Natural killer cell (primary cell): ENCODE data around the gene CACNB3. TPM values are rescaled to one million over a fixed set of nuclear protein-coding genes. Genes with fewer than 3 reads are reported as not detected.

Experiments used
- ATAC-seq, 3 donors: fragments of 150-1000 bp in 2 of 3; fragments of 200-7000 bp in 1 of 3; cut with Tn5 transposase; 1 replicate in 1 of 3; 2 replicates in 2 of 3; pipeline ENCODE4 v1.10.0; 2021; ENCODE audit warnings: mild to moderate bottlenecking in 2 of 3, moderate library complexity in 2 of 3
- DNase-seq, 2 donors: peaks; one replicate each; pipeline versions ENCODE4 v3.0.0 to v3.0.0-alpha.2; 2013 to 2021; ENCODE audit warnings: mixed read lengths in 1 of 2
- H3K27ac ChIP-seq: one replicate; pipeline ENCODE4 v1.5.1; 2013; ENCODE audit warnings: mild to moderate bottlenecking, low read length
- H3K27me3 ChIP-seq: one replicate; pipeline ENCODE4 v1.6.1; 2013; ENCODE audit warnings: low read length; ENCODE audit not compliant: control insufficient read depth, insufficient read depth
- H3K36me3 ChIP-seq: one replicate; pipeline ENCODE4 v1.6.1; 2013; ENCODE audit warnings: low read length; ENCODE audit not compliant: control insufficient read depth, insufficient read depth
- H3K4me1 ChIP-seq: one replicate; pipeline ENCODE4 v1.6.1; 2013; ENCODE audit warnings: low read length; ENCODE audit not compliant: control insufficient read depth, insufficient read depth
- H3K4me3 ChIP-seq: one replicate; pipeline ENCODE4 v1.5.1; 2013; ENCODE audit warnings: low read length
- H3K9me3 ChIP-seq: one replicate; pipeline ENCODE4 v1.6.1; 2013; ENCODE audit warnings: low read length; ENCODE audit not compliant: control insufficient read depth, insufficient read depth
- H3K27ac Mint-ChIP-seq, 2 donors: one replicate each; pipeline ENCODE4 v1.8.0; 2022; ENCODE audit warnings: mild to moderate bottlenecking in 2 of 2, mixed read lengths in 2 of 2, moderate library complexity in 1 of 2
- H3K27me3 Mint-ChIP-seq, 2 donors: one replicate each; pipeline ENCODE4 v1.8.0; 2022; ENCODE audit warnings: low read depth in 2 of 2, mixed read lengths in 2 of 2
- H3K36me3 Mint-ChIP-seq: one replicate; pipeline ENCODE4 v1.8.0; 2022; ENCODE audit warnings: mixed read lengths
- H3K4me1 Mint-ChIP-seq, 2 donors: one replicate each; pipeline ENCODE4 v1.8.0; 2022; ENCODE audit warnings: mixed read lengths in 2 of 2
- H3K4me3 Mint-ChIP-seq: one replicate; pipeline ENCODE4 v1.8.0; 2022; ENCODE audit warnings: mild to moderate bottlenecking, moderate library complexity, mixed read lengths
- H3K9me3 Mint-ChIP-seq, 2 donors: one replicate each; pipeline ENCODE4 v1.8.0; 2022; ENCODE audit warnings: mixed read lengths in 2 of 2
- WGBS: methylation state at CpG from one replicate; pipeline ENCODE4 v1.1.7; 2013; ENCODE audit warnings: missing lambda C conversion rate; ENCODE audit not compliant: insufficient coverage; 5-methylcytosine and 5-hydroxymethylcytosine counted together
- intact Hi-C: fragments of 100-400 bp; cut with micrococcal nuclease; formaldehyde crosslinking; loops from one replicate; pipeline ENCODE4 v1.14.2; 2022
- total RNA-seq, 4 donors: library from RNA; stranded (reverse); fragments of 120-200 nt in 1 of 4; gene quantifications; one replicate each; pipeline versions ENCODE4 v1.2.3 to v1.2.4, GENCODE V29; 2013 to 2022
- TF ChIP-seq, protein P1 (sequence below): fragments of 200-600 bp; IDR thresholded peaks from one replicate; pipeline ENCODE4 v1.8.0; 2022; ENCODE audit warnings: antibody characterized with exemption

Gene CACNB3
- total RNA-seq, 3 donors from 2014 or later (not counting 1 experiment from before 2014, with no cell fraction given), result 7.2 to 12.4 (median 12.2) TPM

- Histone ChIP-seq H3K27me3 (peaks cover 22% of the 10 kb centered on the region), H3K4me1 (peaks cover 24% of the 10 kb centered on the region), H3K27ac (peak within 1 kb of the TSS; percentile 39), H3K4me3 (peak within 1 kb of the TSS; percentile 60), H3K36me3 (no peaks in the 10 kb centered on the region), H3K9me3 (no peaks in the 10 kb centered on the region)
- ATAC-seq (peak; percentile 94 to 97 (median 95)), DNase-seq (peak; percentile 70 to 95)
- Mint-ChIP-seq H3K4me1 (peaks cover 17 to 24% of the 10 kb centered on the region in 2 donors), H3K9me3 (no peaks in the 10 kb centered on the region), H3K36me3 (no peaks in the 10 kb centered on the region), H3K27me3 (peaks cover 32 to 45% of the 10 kb centered on the region in 2 donors), H3K27ac (peak within 1 kb of the TSS; percentile 80), H3K4me3 (peak within 1 kb of the TSS; percentile 96)
- intact Hi-C loops, result loop anchor here (2.0 kb wide), 2 partner anchors 13 to 67 kb away; partner anchors contain the start of gene DDX23
- WGBS, result 3% methylated on average over 32 of the region's 32 CpGs
- TF ChIP-seq, protein P1, sequence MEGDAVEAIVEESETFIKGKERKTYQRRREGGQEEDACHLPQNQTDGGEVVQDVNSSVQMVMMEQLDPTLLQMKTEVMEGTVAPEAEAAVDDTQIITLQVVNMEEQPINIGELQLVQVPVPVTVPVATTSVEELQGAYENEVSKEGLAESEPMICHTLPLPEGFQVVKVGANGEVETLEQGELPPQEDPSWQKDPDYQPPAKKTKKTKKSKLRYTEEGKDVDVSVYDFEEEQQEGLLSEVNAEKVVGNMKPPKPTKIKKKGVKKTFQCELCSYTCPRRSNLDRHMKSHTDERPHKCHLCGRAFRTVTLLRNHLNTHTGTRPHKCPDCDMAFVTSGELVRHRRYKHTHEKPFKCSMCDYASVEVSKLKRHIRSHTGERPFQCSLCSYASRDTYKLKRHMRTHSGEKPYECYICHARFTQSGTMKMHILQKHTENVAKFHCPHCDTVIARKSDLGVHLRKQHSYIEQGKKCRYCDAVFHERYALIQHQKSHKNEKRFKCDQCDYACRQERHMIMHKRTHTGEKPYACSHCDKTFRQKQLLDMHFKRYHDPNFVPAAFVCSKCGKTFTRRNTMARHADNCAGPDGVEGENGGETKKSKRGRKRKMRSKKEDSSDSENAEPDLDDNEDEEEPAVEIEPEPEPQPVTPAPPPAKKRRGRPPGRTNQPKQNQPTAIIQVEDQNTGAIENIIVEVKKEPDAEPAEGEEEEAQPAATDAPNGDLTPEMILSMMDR, result no peak
These were observed 47.2 kb downstream of the CACNB3 start, which contains the start of gene RND1 for GRCh38 chr12:48865281-48866051. TSS of gene RND1 (minus strand) at chr12:48865870. CDS start at chr12:48865767, 103 bp downstream.

GRCh38 chr12:48866052-48866711 is 47.9 kb downstream of the CACNB3 start:
- Histone ChIP-seq H3K27me3 (peaks cover 22% of the 10 kb centered on the region), H3K4me3 (peak overlapping the region; percentile 60), H3K36me3 (no peaks in the 10 kb centered on the region), H3K4me1 (peaks cover 24% of the 10 kb centered on the region), H3K9me3 (no peaks in the 10 kb centered on the region), H3K27ac (no peak overlapping the region)
- no peak for DNase-seq
- H3K27ac Mint-ChIP-seq, result peak overlapping the region; percentile 80
- TF ChIP-seq, protein P1, result no peak
- intact Hi-C loops, result loop anchor here (2.0 kb wide), 1 partner anchor 13 kb away; the partner anchor contains the start of gene DDX23
- WGBS, result 56% methylated on average over 3 of the region's 6 CpGs
- H3K4me1 Mint-ChIP-seq, result peaks cover 17 to 24% of the 10 kb centered on the region in 2 donors
- H3K9me3 Mint-ChIP-seq, result no peaks in the 10 kb centered on the region
- no peaks in the 10 kb centered on the region for H3K36me3 Mint-ChIP-seq
- peaks cover 32 to 40% of the 10 kb centered on the region in 2 donors for H3K27me3 Mint-ChIP-seq
- ATAC-seq, result no peak
- peak overlapping the region; percentile 96 for H3K4me3 Mint-ChIP-seq

DNA sequence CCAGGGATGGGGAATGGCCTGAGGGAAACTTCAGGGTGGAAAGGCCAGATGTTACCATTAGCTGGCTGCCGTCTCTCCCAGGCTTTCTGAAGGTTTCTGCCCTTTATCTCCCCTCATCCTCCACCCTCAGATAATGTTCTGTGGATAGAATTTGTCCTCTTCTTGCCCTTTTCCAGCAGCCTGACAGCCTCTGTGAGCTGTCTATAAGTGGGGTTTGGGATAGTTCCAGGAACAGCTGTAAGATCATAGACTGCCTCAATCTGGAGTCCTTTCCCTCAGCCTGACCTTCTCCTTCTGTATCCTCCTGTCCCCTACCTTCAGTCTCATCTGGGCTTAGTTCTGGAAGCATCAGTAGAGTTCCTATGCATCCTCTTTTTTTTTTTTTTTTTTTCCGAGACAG is 50.2 kb downstream of the CACNB3 start:
- Histone ChIP-seq H3K27ac (no peak overlapping the region), H3K9me3 (no peaks in the 10 kb centered on the region), H3K4me1 (peaks cover 24% of the 10 kb centered on the region), H3K4me3 (no peak overlapping the region), H3K36me3 (no peaks in the 10 kb centered on the region), H3K27me3 (peaks cover 12% of the 10 kb centered on the region)
- no peak overlapping the region for H3K4me3 Mint-ChIP-seq
- ATAC-seq (no peak), DNase-seq (no peak)
- no peaks in the 10 kb centered on the region for H3K36me3 Mint-ChIP-seq
- H3K27me3 Mint-ChIP-seq, result peaks cover 25% of the 10 kb centered on the region in 2 donors
- H3K9me3 Mint-ChIP-seq, result no peaks in the 10 kb centered on the region
- TF ChIP-seq, protein P1, result no peak
- no peak overlapping the region for H3K27ac Mint-ChIP-seq
- intact Hi-C loops, result no loop called here
- 100% methylated on average over 1 of the region's 2 CpGs for WGBS
- peaks cover 17 to 24% of the 10 kb centered on the region in 2 donors for H3K4me1 Mint-ChIP-seq
